SK-N-SH (cell line): ENCODE measurements around the gene TRANK1. TPM values are rescaled to one million over a fixed set of nuclear protein-coding genes. Genes with fewer than 3 reads are reported as not detected.

Experiments
- CTCF ChIA-PET: fragments of 300-600, 350-600 bp; formaldehyde crosslinking; extraction: SDS; loops from one replicate; lab custom pipeline; 2021; lab: Yijun Ruan, JAX
- POLR2A ChIA-PET: fragments of 350-600 bp; sonication (Branson Sonifier 250); formaldehyde crosslinking; extraction: SDS; loops from one replicate; lab custom pipeline; 2020; ENCODE audit warnings: antibody characterized with exemption, inconsistent platforms; lab: Yijun Ruan, JAX
- DNase-seq: peaks from one replicate; pipeline ENCODE4 v3.0.0; 2012
- H2AFZ ChIP-seq: fragments of 200-600 bp; sonication (generic); 2 replicates; pipeline ENCODE4 v1.8.1; 2016; ENCODE audit warnings: antibody characterized with exemption, mild to moderate bottlenecking, low read depth
- H3F3A ChIP-seq: fragments of 200-600 bp; sonication (generic); replicated peaks from 2 replicates; pipeline ENCODE3; 2016; ENCODE audit warnings: antibody characterized with exemption, mild to moderate bottlenecking; ENCODE audit not compliant: insufficient read depth
- H3K27ac ChIP-seq, 2 experiments: fragments of 200-500 bp in 1 of 2; fragments of 200-600 bp in 1 of 2; sonication (Bioruptor generic) in 1 of 2; sonication (generic), shearing (Covaris generic) in 1 of 2; 2 replicates each; pipeline versions ENCODE4 v1.5.1 to v1.6.1; 2014 to 2016; ENCODE audit warnings: low read depth in 2 of 2, inconsistent platforms in 1 of 2, low read length in 1 of 2, mild to moderate bottlenecking in 1 of 2, mixed read lengths in 1 of 2
- H3K27me3 ChIP-seq: fragments of 200-600 bp; sonication (generic), shearing (Covaris generic); 2 replicates; pipeline ENCODE4 v1.6.1; 2016; ENCODE audit warnings: mixed run types; ENCODE audit not compliant: insufficient read depth
- H3K36me3 ChIP-seq, 2 experiments: fragments of 200-500 bp in 1 of 2; fragments of 200-600 bp in 1 of 2; sonication (Bioruptor generic) in 1 of 2; sonication (generic) in 1 of 2; replicated peaks in 1 of 2; 2 replicates each; pipeline versions ENCODE3 to v1.5.1; 2014 to 2016; ENCODE audit warnings: low read length in 1 of 2, mild to moderate bottlenecking in 1 of 2; ENCODE audit not compliant: insufficient read depth in 2 of 2, control insufficient read depth in 1 of 2
- H3K4me1 ChIP-seq, 2 experiments: fragments of 200-500 bp in 1 of 2; fragments of 200-600 bp in 1 of 2; sonication (Bioruptor generic) in 1 of 2; sonication (generic), shearing (Covaris generic) in 1 of 2; 2 replicates each; pipeline versions ENCODE4 v1.5.1 to v1.6.1; 2014 to 2016; ENCODE audit warnings: low read depth in 1 of 2, low read length in 1 of 2, mixed run types in 1 of 2; ENCODE audit not compliant: insufficient read depth in 2 of 2, control insufficient read depth in 1 of 2
- H3K4me2 ChIP-seq: fragments of 200-600 bp; sonication (generic), shearing (Covaris generic); 2 replicates; pipeline ENCODE4 v1.6.1; 2017; ENCODE audit warnings: mixed run types
- H3K4me3 ChIP-seq, 2 experiments: fragments of 200-500 bp in 1 of 2; fragments of 200-600 bp in 1 of 2; sonication (Bioruptor generic) in 1 of 2; sonication (generic), shearing (Covaris generic) in 1 of 2; 2 replicates each; pipeline versions ENCODE4 v1.5.1 to v1.8.1; 2014 to 2016; ENCODE audit warnings: low read depth in 2 of 2, inconsistent platforms in 1 of 2, low read length in 1 of 2, mild to moderate bottlenecking in 1 of 2, mixed read lengths in 1 of 2, moderate library complexity in 1 of 2
- H3K79me2 ChIP-seq: fragments of 200-600 bp; sonication (generic); 2 replicates; pipeline ENCODE4 v1.8.1; 2017; ENCODE audit warnings: mild to moderate bottlenecking; ENCODE audit not compliant: insufficient read depth
- H3K9ac ChIP-seq: fragments of 200-600 bp; sonication (generic); 2 replicates; pipeline ENCODE4 v1.6.1; 2017; ENCODE audit warnings: mixed run types
- H3K9me2 ChIP-seq: fragments of 200-600 bp; sonication (generic); 2 replicates; pipeline ENCODE4 v1.6.1; 2017; ENCODE audit warnings: mixed run types
- H3K9me3 ChIP-seq: fragments of 200-600 bp; sonication (generic); 2 replicates; pipeline ENCODE4 v1.6.1; 2017; ENCODE audit warnings: mixed run types, mild to moderate bottlenecking, moderate library complexity
- H4K20me1 ChIP-seq: fragments of 200-600 bp; sonication (generic); 2 replicates; pipeline ENCODE4 v1.6.1; 2017; ENCODE audit warnings: mild to moderate bottlenecking, mixed run types; ENCODE audit not compliant: insufficient read depth
- CHD2 ChIP-seq: fragments of 150-350 bp; IDR thresholded peaks from 2 replicates; pipeline ENCODE4 v1.6.1; 2018; ENCODE audit warnings: low read length; ENCODE audit not compliant: partially characterized antibody
- ELF1 ChIP-seq: IDR thresholded peaks from 2 replicates; pipeline ENCODE4 v1.4.0; 2012
- FOSL2 ChIP-seq: IDR thresholded peaks from 2 replicates; pipeline ENCODE4 v1.4.0; 2012; ENCODE audit warnings: low read depth, mild to moderate bottlenecking, moderate library complexity, borderline replicate concordance
- PBX3 ChIP-seq: IDR thresholded peaks from 2 replicates; pipeline ENCODE4; 2012
- POLR2AphosphoS5 ChIP-seq: IDR thresholded peaks from 2 replicates; pipeline ENCODE4 v1.6.1; 2012; ENCODE audit warnings: low read depth, low read length
- RAD21 ChIP-seq: IDR thresholded peaks from 2 replicates; pipeline ENCODE4 v1.6.1; 2012; ENCODE audit warnings: mild to moderate bottlenecking, low read length
- REST ChIP-seq: IDR thresholded peaks from 2 replicates; pipeline ENCODE4 v1.6.1; 2012; ENCODE audit warnings: mild to moderate bottlenecking, low read depth, low read length, moderate library complexity
- RFX5 ChIP-seq: IDR thresholded peaks from 2 replicates; pipeline ENCODE4 v1.6.1; 2012; ENCODE audit warnings: mild to moderate bottlenecking, improper control_type of control experiment, low read length
- SMC3 ChIP-seq: IDR thresholded peaks from 2 replicates; pipeline ENCODE4 v1.6.1; 2012; ENCODE audit warnings: low read depth, low read length, improper control_type of control experiment
- TCF12 ChIP-seq: IDR thresholded peaks from 2 replicates; pipeline ENCODE4 v1.4.0; 2012
- YY1 ChIP-seq: IDR thresholded peaks from 2 replicates; pipeline ENCODE4 v1.4.0; 2012; ENCODE audit warnings: low read depth, mild to moderate bottlenecking
- whole genome bisulfite sequencing: methylation state at CpG from one replicate; pipeline ENCODE4 v1.1.6; 2017; ENCODE audit warnings: low lambda C conversion rate; 5-methylcytosine and 5-hydroxymethylcytosine counted together
- polyA plus RNA-seq, 3 experiments: library from polyadenylated mRNA; depleted of rRNA; stranded (reverse); fragments of >200 nt; gene quantifications; 2 replicates each; pipeline ENCODE4 v1.2.3, GENCODE V29; 2012
- TF ChIP-seq, protein P1 (sequence below): IDR thresholded peaks from 2 replicates; pipeline ENCODE4 v1.4.0; 2012; ENCODE audit warnings: low read depth, borderline replicate concordance
- TF ChIP-seq, protein P2 (sequence below): IDR thresholded peaks from 2 replicates; pipeline ENCODE4 v1.4.0; 2012; ENCODE audit warnings: low read depth, borderline replicate concordance
- TF ChIP-seq, protein P3 (sequence below): fragments of 200-600 bp; sonication (generic); IDR thresholded peaks from 2 replicates; pipeline ENCODE4 v1.6.1; 2017; ENCODE audit warnings: antibody characterized with exemption, mild to moderate bottlenecking, moderate library complexity

Gene TRANK1
- polyA plus RNA-seq, 1 of the 3 experiments (the other 2 are of a cell fraction): 0.16 TPM

- TF ChIP-seq PBX3: no peak
Observed at GRCh38 chr3:36795622-36796021, 149.2 kb downstream of the TRANK1 start (continued).

DNA sequence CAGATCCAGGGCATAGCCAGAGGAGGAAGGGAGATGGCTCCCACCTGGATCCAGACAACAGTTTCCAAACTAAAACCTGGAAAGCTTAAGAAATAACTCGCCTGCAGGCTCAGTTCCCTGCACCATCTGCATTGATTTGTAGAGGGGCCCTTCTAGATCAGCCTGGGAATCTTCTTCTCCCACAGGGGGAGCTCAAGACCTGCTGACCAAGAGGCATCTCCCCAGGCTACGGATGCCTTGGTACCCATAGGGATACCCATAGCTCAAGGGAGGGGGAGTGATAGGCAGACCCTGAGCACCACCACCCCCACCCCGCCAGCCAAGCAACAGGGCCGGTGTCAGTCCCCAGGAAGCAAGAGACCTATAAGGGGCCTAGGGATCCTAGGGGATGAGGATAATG, 152.5 kb downstream of the TRANK1 start:
- DNase-seq: peak; percentile 42

GRCh38 chr3:36790765-36791164, 154.1 kb downstream of the TRANK1 start:
- Histone ChIP-seq H3K4me1 (peaks cover 0 to 2% of the 10 kb centered on the region in 2 experiments; a peak in 1 of 4 replicates), H3K9me2 (no peaks in the 10 kb centered on the region), H3K4me3 (no peak overlapping the region), H3K27me3 (no peaks in the 10 kb centered on the region), H3K36me3 (no peaks in the 10 kb centered on the region), H3K4me2 (no peak overlapping the region), H2AFZ (no peak overlapping the region), H3K27ac (no peak overlapping the region), H3K9me3 (no peaks in the 10 kb centered on the region), H3F3A (no peaks in the 10 kb centered on the region), H3K9ac (no peak overlapping the region), H4K20me1 (no peaks in the 10 kb centered on the region), H3K79me2 (no peaks in the 10 kb centered on the region)
- DNase-seq: no peak
- WGBS: 16% methylated on average over 5 of the region's 6 CpGs
- POLR2A ChIA-PET: no interaction called here
- CTCF ChIA-PET: interaction anchor here (1.0 kb wide), 1 partner anchor 78 kb away, joined by 3 read pairs; no protein-coding TSS in a partner anchor
- TF ChIP-seq POLR2AphosphoS5: no peak
- TF ChIP-seq ELF1: no peak
- no peak for TF ChIP-seq RFX5
- TF ChIP-seq CHD2: no peak
- TF ChIP-seq PBX3: no peak
- no peak for TF ChIP-seq REST
- no peak for TF ChIP-seq FOSL2
- TF ChIP-seq YY1: no peak
- TF ChIP-seq, protein P1, sequence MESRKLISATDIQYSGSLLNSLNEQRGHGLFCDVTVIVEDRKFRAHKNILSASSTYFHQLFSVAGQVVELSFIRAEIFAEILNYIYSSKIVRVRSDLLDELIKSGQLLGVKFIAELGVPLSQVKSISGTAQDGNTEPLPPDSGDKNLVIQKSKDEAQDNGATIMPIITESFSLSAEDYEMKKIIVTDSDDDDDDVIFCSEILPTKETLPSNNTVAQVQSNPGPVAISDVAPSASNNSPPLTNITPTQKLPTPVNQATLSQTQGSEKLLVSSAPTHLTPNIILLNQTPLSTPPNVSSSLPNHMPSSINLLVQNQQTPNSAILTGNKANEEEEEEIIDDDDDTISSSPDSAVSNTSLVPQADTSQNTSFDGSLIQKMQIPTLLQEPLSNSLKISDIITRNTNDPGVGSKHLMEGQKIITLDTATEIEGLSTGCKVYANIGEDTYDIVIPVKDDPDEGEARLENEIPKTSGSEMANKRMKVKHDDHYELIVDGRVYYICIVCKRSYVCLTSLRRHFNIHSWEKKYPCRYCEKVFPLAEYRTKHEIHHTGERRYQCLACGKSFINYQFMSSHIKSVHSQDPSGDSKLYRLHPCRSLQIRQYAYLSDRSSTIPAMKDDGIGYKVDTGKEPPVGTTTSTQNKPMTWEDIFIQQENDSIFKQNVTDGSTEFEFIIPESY: no peak

More for the DNA sequence above, 152.5 kb downstream of the TRANK1 start:
- no peaks in the 10 kb centered on the region for H3K79me2 ChIP-seq
- no peaks in the 10 kb centered on the region for H3F3A ChIP-seq
- H2AFZ ChIP-seq: no peak overlapping the region
- no peaks in the 10 kb centered on the region for H3K9me3 ChIP-seq
- H3K27ac ChIP-seq: no peak overlapping the region
- 35% methylated on average over 4 of the region's 4 CpGs for WGBS
- ChIA-PET POLR2A (no interaction called here), CTCF (interaction anchor here (0.6 to 1.5 kb wide), 8 partner anchors 14 to 202 kb away, joined by 3 to 5 read pairs (median 3); no protein-coding TSS in a partner anchor)
- peaks cover 0 to 2% of the 10 kb centered on the region in 2 experiments; a peak in 1 of 4 replicates for H3K4me1 ChIP-seq
- no peaks in the 10 kb centered on the region for H3K36me3 ChIP-seq
- no peak overlapping the region for H3K4me2 ChIP-seq
- H3K4me3 ChIP-seq: no peak overlapping the region
- TF ChIP-seq, protein P2, sequence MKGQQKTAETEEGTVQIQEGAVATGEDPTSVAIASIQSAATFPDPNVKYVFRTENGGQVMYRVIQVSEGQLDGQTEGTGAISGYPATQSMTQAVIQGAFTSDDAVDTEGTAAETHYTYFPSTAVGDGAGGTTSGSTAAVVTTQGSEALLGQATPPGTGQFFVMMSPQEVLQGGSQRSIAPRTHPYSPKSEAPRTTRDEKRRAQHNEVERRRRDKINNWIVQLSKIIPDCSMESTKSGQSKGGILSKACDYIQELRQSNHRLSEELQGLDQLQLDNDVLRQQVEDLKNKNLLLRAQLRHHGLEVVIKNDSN: no peak
- TF ChIP-seq, protein P3, sequence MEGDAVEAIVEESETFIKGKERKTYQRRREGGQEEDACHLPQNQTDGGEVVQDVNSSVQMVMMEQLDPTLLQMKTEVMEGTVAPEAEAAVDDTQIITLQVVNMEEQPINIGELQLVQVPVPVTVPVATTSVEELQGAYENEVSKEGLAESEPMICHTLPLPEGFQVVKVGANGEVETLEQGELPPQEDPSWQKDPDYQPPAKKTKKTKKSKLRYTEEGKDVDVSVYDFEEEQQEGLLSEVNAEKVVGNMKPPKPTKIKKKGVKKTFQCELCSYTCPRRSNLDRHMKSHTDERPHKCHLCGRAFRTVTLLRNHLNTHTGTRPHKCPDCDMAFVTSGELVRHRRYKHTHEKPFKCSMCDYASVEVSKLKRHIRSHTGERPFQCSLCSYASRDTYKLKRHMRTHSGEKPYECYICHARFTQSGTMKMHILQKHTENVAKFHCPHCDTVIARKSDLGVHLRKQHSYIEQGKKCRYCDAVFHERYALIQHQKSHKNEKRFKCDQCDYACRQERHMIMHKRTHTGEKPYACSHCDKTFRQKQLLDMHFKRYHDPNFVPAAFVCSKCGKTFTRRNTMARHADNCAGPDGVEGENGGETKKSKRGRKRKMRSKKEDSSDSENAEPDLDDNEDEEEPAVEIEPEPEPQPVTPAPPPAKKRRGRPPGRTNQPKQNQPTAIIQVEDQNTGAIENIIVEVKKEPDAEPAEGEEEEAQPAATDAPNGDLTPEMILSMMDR: peak; percentile 42
- TF ChIP-seq TCF12 (no peak), SMC3 (0 out of 2 replicates have a peak, but pooled peaks have one; percentile 27), RAD21 (peak; percentile 61)
- H3K9me2 ChIP-seq: no peaks in the 10 kb centered on the region
- H3K27me3 ChIP-seq: no peaks in the 10 kb centered on the region
- H4K20me1 ChIP-seq: no peaks in the 10 kb centered on the region
- no peak overlapping the region for H3K9ac ChIP-seq
